BJ (cell line): ENCODE data around the gene CARMIL1. TPM values are rescaled to one million over a fixed set of nuclear protein-coding genes. Genes with fewer than 3 reads are reported as not detected.

Experiments
- CTCF ChIA-PET: fragments of 350-600 bp; formaldehyde crosslinking; extraction: SDS; loops from one replicate; lab custom pipeline; 2021; ENCODE audit warnings: antibody characterized with exemption, inconsistent platforms; lab: Yijun Ruan, JAX
- POLR2A ChIA-PET: fragments of 300-600 bp; sonication (Branson Sonifier 250); formaldehyde crosslinking; extraction: SDS; loops from one replicate; lab custom pipeline; 2021; ENCODE audit warnings: antibody characterized with exemption; lab: Charles Lee
- DNase-seq: peaks from one replicate; pipeline ENCODE4 v3.0.0-alpha.2; 2011; ENCODE audit warnings: low read depth
- H3K27me3 ChIP-seq: 2 replicates; pipeline ENCODE4 v1.6.0; 2011; ENCODE audit warnings: low read length; ENCODE audit not compliant: control insufficient read depth, insufficient read depth
- H3K36me3 ChIP-seq: 2 replicates; pipeline ENCODE4 v1.5.1; 2011; ENCODE audit warnings: low read length; ENCODE audit not compliant: control insufficient read depth, insufficient read depth
- H3K4me3 ChIP-seq: 2 replicates; pipeline ENCODE4 v1.5.1; 2011; ENCODE audit warnings: low read depth, mild to moderate bottlenecking, control low read depth, low read length
- CTCF ChIP-seq: IDR thresholded peaks from 2 replicates; pipeline ENCODE4 v1.5.1; 2011; ENCODE audit warnings: low read depth, mild to moderate bottlenecking, control low read depth, inconsistent platforms, low read length, moderate library complexity; ENCODE audit not compliant: insufficient read depth
- polyA plus RNA-seq: library from polyadenylated mRNA; depleted of rRNA; stranded (reverse); fragments of >200 nt; gene quantifications from 2 replicates; pipeline ENCODE4 v1.2.3, GENCODE V29; 2011

CARMIL1 gene
- polyA plus RNA-seq, 1 experiment = 3.7 TPM

- Histone ChIP-seq H3K27me3 (no peaks in the 10 kb centered on the region), H3K4me3 (no peak overlapping the region), H3K36me3 (no peaks in the 10 kb centered on the region)
- POLR2A ChIA-PET = no interaction called here
- CTCF ChIA-PET = no interaction called here
- DNase-seq = no peak
- no peak for TF ChIP-seq CTCF
Observed at GRCh38 chr6:25637960-25638434, 358.8 kb downstream of the CARMIL1 start.

GRCh38 chr6:25639653-25640052 is 360.5 kb downstream of the CARMIL1 start:
- no peak overlapping the region for H3K4me3 ChIP-seq
- ChIA-PET CTCF (interaction anchor here (1.3 kb wide), 1 partner anchor 15 kb away, joined by 3 read pairs; no protein-coding TSS in a partner anchor), POLR2A (no interaction called here)
- no peaks in the 10 kb centered on the region for H3K36me3 ChIP-seq
- TF ChIP-seq CTCF = no peak
- DNase-seq = no peak
- H3K27me3 ChIP-seq = no peaks in the 10 kb centered on the region

GRCh38 chr6:25640446-25640845 is 361.3 kb downstream of the CARMIL1 start:
- TF ChIP-seq CTCF = no peak
- ChIA-PET CTCF (interaction anchor here (1.2 kb wide), 1 partner anchor 34 kb away, joined by 3 read pairs; no protein-coding TSS in a partner anchor), POLR2A (no interaction called here)
- Histone ChIP-seq H3K36me3 (no peaks in the 10 kb centered on the region), H3K4me3 (no peak overlapping the region), H3K27me3 (no peaks in the 10 kb centered on the region)
- DNase-seq = no peak

GRCh38 chr6:25640891-25641290 is 361.7 kb downstream of the CARMIL1 start:
- no peaks in the 10 kb centered on the region for H3K36me3 ChIP-seq
- CTCF ChIA-PET = interaction anchor here (1.2 kb wide), 1 partner anchor 35 kb away, joined by 3 read pairs; no protein-coding TSS in a partner anchor
- TF ChIP-seq CTCF = no peak
- H3K4me3 ChIP-seq = no peak overlapping the region
- DNase-seq = no peak
- no peaks in the 10 kb centered on the region for H3K27me3 ChIP-seq
- POLR2A ChIA-PET = no interaction called here

GRCh38 chr6:25641377-25641776 is 362.2 kb downstream of the CARMIL1 start:
- Histone ChIP-seq H3K27me3 (no peaks in the 10 kb centered on the region), H3K4me3 (no peak overlapping the region), H3K36me3 (no peaks in the 10 kb centered on the region)
- ChIA-PET POLR2A (no interaction called here), CTCF (interaction anchor here (1.2 kb wide), 1 partner anchor 35 kb away, joined by 3 read pairs; no protein-coding TSS in a partner anchor)
- DNase-seq = no peak
- TF ChIP-seq CTCF = no peak
